ENCODE measurements around the gene AMOTL2. TPM values are rescaled to one million over a fixed set of nuclear protein-coding genes. Genes with fewer than 3 reads are reported as not detected.

AMOTL2 gene
- polyA plus RNA-seq, 1 of the 3 experiments (the other 2 are of a cell fraction): 185 TPM

GRCh38 chr3:134313847-134314587 is 60.2 kb downstream of the AMOTL2 start:
- TF ChIP-seq FOXM1 (IDR thresholded peaks at IDR 0.05; ENCODE audit: low read depth): no peak
- no peak for TF ChIP-seq EP300 (IDR thresholded peaks at IDR 0.05; ENCODE audit: borderline replicate concordance in 1 of 2, low read depth in 1 of 2, low read length in 1 of 2)
- TF ChIP-seq NFIC (IDR thresholded peaks at IDR 0.05; ENCODE audit: borderline replicate concordance): no peak
- no peak for TF ChIP-seq PBX3 (IDR thresholded peaks at IDR 0.05)
- TF ChIP-seq CTCF (IDR thresholded peaks at IDR 0.05): no peak
- no peak for TF ChIP-seq ELF1 (IDR thresholded peaks at IDR 0.05)
- TF ChIP-seq FOSL2 (IDR thresholded peaks at IDR 0.05; ENCODE audit: borderline replicate concordance, low read depth): no peak
- TF ChIP-seq GABPA (IDR thresholded peaks at IDR 0.05; ENCODE audit: low read depth): no peak
- TF ChIP-seq FOXJ3 (CRISPR knock-in tag; IDR thresholded peaks at IDR 0.05): no peak
- no peak for TF ChIP-seq TEAD4 (IDR thresholded peaks at IDR 0.05; ENCODE audit: borderline replicate concordance, insufficient read depth)
- TF ChIP-seq SMC3 (IDR thresholded peaks at IDR 0.05; ENCODE audit: low read depth, low read length): no peak

DNA sequence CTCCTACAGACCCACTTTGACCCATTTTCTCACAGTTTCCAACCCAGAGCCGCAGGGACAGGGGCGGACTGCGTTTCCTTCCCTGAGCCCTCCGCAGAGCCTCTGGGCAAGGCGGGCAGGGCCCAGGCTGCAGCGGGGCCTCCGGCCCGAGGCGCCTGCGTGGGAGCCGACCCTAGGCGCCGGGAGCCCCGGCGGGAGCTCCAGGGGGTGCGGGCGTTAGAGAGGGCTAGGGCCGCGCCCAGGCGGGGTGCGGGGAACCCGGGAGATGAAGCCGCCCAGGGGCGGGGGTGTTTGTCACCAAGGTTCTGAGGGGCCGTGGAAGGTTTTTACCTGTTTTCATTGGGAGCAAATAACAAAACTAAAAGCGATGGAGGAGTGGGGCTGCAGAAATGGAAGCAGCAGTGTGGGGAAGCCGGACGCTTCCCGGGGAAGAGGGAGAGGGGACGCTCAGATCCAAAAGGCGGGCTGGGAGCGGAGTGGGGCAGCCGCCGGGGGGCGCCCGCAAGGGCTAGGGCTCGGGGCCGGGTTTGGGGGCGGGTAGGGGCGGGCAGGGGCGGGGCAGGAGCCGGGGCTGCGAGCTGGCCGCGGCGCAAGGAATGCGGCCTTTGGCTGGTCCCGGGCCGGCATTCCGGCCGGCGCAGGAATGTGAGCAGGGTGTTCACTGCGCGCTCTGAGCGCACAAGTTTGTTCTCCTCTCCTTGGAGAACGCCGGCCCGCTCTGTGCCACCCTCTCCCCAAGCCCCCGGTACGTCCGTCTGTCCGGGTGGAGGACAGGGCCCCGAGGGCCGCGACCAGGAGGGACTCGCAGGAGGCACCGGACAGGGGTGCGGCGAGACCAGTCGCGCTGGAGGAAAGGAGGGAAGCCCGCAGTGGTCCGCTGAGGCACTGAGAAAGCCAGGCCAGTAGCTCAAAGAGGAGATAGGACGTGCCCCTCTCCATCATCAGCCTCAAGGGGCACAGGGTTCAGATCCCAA is 61.1 kb downstream of the AMOTL2 start:
- H3K79me2 ChIP-seq (ENCODE audit: insufficient read depth): no peaks in the 10 kb centered on the region
- H3K9ac ChIP-seq: no peak overlapping the region
- peaks cover 30% of the 10 kb centered on the region for H3F3A ChIP-seq (replicated peaks; ENCODE audit: insufficient read depth)
- no peaks in the 10 kb centered on the region for H3K36me3 ChIP-seq (replicated peaks in 1 of 2; ENCODE audit: control insufficient read depth in 1 of 2, insufficient read depth in 2 of 2, low read length in 1 of 2)
- ChIA-PET POLR2A (no interaction called here), CTCF (interaction anchor here (1.1 to 18.5 kb wide), 2 partner anchors 101 to 166 kb away, joined by 3 to 375 read pairs; partner anchors contain the start of genes ANAPC13 and CEP63)
- 84% methylated on average over 47 of the region's 74 CpGs for WGBS (ENCODE audit: low lambda C conversion rate)
- no peaks in the 10 kb centered on the region for H4K20me1 ChIP-seq (ENCODE audit: insufficient read depth)
- H3K4me1 ChIP-seq (ENCODE audit: control insufficient read depth in 1 of 2, insufficient read depth in 2 of 2, low read depth in 1 of 2, low read length in 1 of 2): peaks cover 0 to 36% of the 10 kb centered on the region in 2 experiments; a peak in 1 of 4 replicates
- H3K9me3 ChIP-seq: no peaks in the 10 kb centered on the region
- no peak overlapping the region for H3K4me2 ChIP-seq
- no peak overlapping the region for H3K4me3 ChIP-seq (ENCODE audit: low read depth in 2 of 2, low read length in 1 of 2)
- no peaks in the 10 kb centered on the region for H3K27me3 ChIP-seq (ENCODE audit: insufficient read depth)
- DNase-seq: no peak
- H2AFZ ChIP-seq (ENCODE audit: low read depth): no peak overlapping the region
- H3K27ac ChIP-seq (ENCODE audit: low read depth in 2 of 2, low read length in 1 of 2): no peak overlapping the region
- no peaks in the 10 kb centered on the region for H3K9me2 ChIP-seq
- TF ChIP-seq RFX5 (IDR thresholded peaks at IDR 0.05; ENCODE audit: low read length) (no peak), ELF1 (IDR thresholded peaks at IDR 0.05) (no peak), POLR2AphosphoS5 (IDR thresholded peaks at IDR 0.05; ENCODE audit: low read depth, low read length) (no peak), TAF1 (IDR thresholded peaks at IDR 0.05; ENCODE audit: borderline replicate concordance, low read depth, low read length) (no peak), MXI1 (IDR thresholded peaks at IDR 0.05; ENCODE audit: low read depth, low read length) (no peak), FOXM1 (IDR thresholded peaks at IDR 0.05; ENCODE audit: low read depth) (no peak), ZBTB33 (IDR thresholded peaks at IDR 0.05; ENCODE audit: borderline replicate concordance, low read depth) (no peak), MEF2A (IDR thresholded peaks at IDR 0.05; ENCODE audit: borderline replicate concordance, low read depth) (no peak)
- TF ChIP-seq, protein P1, sequence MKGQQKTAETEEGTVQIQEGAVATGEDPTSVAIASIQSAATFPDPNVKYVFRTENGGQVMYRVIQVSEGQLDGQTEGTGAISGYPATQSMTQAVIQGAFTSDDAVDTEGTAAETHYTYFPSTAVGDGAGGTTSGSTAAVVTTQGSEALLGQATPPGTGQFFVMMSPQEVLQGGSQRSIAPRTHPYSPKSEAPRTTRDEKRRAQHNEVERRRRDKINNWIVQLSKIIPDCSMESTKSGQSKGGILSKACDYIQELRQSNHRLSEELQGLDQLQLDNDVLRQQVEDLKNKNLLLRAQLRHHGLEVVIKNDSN (IDR thresholded peaks at IDR 0.05; ENCODE audit: borderline replicate concordance, low read depth): no peak

More at GRCh38 chr3:134313847-134314587, 60.2 kb downstream of the AMOTL2 start:
- Histone ChIP-seq H3K9me2 (no peaks in the 10 kb centered on the region), H3K36me3 (replicated peaks in 1 of 2; ENCODE audit: control insufficient read depth in 1 of 2, insufficient read depth in 2 of 2, low read length in 1 of 2) (no peaks in the 10 kb centered on the region), H2AFZ (ENCODE audit: low read depth) (no peak overlapping the region), H3K4me2 (no peak overlapping the region), H3K27me3 (ENCODE audit: insufficient read depth) (no peaks in the 10 kb centered on the region), H3K4me1 (ENCODE audit: control insufficient read depth in 1 of 2, insufficient read depth in 2 of 2, low read depth in 1 of 2, low read length in 1 of 2) (peaks cover 0 to 31% of the 10 kb centered on the region in 2 experiments; a peak in 1 of 4 replicates), H3K27ac (ENCODE audit: low read depth in 2 of 2, low read length in 1 of 2) (no peak overlapping the region), H3K9ac (no peak overlapping the region), H3K9me3 (no peaks in the 10 kb centered on the region), H3F3A (replicated peaks; ENCODE audit: insufficient read depth) (peaks cover 34% of the 10 kb centered on the region), H4K20me1 (ENCODE audit: insufficient read depth) (no peaks in the 10 kb centered on the region), H3K4me3 (ENCODE audit: low read depth in 2 of 2, low read length in 1 of 2) (no peak overlapping the region), H3K79me2 (ENCODE audit: insufficient read depth) (no peaks in the 10 kb centered on the region)
- POLR2A ChIA-PET: no interaction called here
- 79% methylated on average over 11 of the region's 11 CpGs for WGBS (ENCODE audit: low lambda C conversion rate)
- CTCF ChIA-PET: interaction anchor here (0.7 to 18.5 kb wide), 3 partner anchors 102 to 165 kb away, joined by 3 to 375 read pairs (median 3); partner anchors contain the start of genes ANAPC13 and CEP63
- no peak for DNase-seq

All from SK-N-SH (cell line).